NCI-H1048 (cell line): ENCODE results near the gene LRRC46.

Source experiments
- DNase-seq: peaks from one replicate; lab custom pipeline; 2025; lab: John Stamatoyannopoulos, UW

Gene LRRC46

DNA sequence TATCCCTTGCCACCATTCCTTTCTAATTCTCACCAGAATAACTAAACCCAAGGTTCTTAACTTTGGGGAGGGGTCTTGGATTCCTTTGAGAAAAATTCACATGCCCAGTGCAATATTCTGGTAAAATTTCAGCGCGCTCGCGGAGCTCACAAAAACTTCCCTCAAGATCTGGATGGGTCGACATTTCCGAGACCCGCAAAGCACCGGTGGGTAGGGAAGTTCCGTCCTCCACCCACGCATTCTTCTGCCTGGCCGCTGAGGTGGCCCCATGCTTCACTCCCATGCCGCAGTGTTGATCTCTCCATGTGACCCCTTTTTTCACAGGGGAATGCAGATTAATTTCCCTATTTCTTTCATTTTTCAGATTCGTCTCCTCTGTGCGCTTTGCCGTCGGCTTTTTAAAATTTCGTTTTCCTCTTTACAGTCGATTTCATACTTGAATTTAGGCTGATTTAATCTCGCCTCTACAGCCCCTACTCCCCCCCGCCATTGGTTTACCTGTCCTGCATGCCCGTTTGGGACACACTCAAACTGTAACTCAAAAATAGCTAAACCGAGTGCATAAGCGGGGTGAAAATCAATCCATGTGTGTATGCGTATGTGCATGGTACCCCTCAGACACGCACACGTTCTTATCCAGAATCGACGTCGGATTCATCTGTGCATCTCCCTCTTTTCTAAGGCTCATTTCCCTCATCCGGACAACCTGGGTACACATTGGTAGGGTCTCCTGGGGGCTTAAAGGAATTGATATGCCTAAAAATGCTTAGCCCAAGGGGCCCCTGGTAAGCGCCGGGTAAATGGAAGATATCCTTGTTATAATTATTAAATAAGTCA lies 20.9 kb downstream of the LRRC46 start:
- DNase-seq, result no peak

- no peak for DNase-seq
Observed at GRCh38 chr17:47853616-47854015, 22.1 kb downstream of the LRRC46 start.

DNA sequence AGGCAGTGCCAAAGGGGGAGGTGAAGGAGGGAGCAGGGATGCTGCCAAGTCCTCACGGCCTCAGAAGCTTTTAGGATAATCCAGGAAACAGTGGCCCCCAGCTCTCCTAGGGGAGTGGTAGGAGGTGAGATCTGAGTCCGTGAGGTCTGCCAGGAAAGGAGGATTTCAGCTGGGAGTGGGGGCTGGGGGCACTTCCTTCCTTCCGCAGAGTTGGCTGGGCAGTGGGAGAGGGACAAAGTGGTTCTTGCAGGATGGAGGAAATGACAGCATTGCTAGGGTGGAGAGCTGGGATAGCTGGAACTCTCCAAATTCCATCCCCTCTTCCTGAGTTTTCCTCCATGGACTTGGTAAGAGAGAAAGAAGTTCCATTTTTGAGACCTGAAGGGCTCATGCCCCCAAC lies 24.3 kb downstream of the LRRC46 start:
- no peak for DNase-seq

DNA sequence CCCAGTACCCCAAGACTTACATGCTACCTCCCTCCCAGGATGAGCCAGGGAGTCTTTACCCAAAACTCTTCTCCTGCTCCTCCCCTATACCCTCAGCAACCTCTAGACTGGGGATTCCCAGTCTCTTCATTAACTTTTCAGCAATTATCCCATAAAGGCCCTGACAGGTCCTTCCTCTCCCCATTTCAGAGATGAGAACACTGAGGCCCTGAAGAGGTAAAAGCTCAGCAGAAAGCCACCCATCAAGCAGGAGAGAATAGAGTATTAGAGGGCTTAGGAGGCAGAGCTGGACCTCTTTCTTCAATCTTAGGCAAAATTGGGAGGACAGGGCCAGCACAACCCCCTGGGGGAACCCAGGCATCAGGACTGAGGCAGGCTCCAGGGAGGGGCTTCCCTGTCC lies 25.4 kb downstream of the LRRC46 start:
- no peak for DNase-seq

GRCh38 chr17:47857551-47858455 lies 26.3 kb downstream of the LRRC46 start:
- DNase-seq, result no peak

DNA sequence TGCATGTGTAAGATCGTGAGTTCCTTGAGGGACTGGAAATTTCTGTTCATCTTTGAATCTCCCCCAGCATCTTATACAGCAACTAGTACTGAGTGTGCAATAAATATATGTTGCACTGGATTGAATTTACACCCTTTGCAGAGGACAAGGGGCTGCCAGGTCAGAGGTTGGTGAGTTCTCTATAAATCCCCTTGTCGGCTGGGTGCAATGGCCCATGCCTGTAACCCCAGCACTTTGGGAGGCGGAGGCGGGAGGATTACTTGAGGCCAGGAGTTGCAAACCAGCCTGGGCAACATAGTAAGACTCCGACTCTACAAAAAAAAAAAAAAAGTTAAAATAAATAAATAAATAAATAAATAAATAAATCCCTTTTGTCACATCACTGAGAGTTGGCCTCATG lies 28.9 kb downstream of the LRRC46 start:
- DNase-seq, result no peak

- no peak for DNase-seq
Observed at GRCh38 chr17:47862621-47863440, 31.4 kb downstream of the LRRC46 start.

DNA sequence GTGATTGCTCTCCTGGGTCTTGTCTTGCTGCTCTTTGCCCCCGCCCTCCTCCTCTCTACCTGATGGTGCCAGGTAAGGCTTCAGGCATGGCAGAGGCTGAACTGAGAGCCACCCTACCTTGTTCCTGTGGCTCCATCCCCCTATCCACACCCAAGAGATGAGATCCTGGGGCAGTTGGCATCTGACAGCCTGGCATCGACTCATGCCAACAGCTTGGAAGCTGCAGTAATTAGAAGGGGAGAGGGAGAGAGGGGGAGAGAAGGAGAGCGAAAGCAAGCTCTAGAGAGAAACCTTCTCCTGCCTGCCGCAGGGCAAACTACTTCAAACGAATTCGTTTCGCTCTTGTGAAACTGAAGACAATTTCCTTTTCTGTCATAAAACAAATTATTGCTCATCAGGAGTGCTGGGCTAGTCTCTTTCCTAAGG lies 33.3 kb downstream of the LRRC46 start:
- DNase-seq, result no peak

- DNase-seq, result no peak
Observed at GRCh38 chr17:47866941-47867340, 35.5 kb downstream of the LRRC46 start.

DNA sequence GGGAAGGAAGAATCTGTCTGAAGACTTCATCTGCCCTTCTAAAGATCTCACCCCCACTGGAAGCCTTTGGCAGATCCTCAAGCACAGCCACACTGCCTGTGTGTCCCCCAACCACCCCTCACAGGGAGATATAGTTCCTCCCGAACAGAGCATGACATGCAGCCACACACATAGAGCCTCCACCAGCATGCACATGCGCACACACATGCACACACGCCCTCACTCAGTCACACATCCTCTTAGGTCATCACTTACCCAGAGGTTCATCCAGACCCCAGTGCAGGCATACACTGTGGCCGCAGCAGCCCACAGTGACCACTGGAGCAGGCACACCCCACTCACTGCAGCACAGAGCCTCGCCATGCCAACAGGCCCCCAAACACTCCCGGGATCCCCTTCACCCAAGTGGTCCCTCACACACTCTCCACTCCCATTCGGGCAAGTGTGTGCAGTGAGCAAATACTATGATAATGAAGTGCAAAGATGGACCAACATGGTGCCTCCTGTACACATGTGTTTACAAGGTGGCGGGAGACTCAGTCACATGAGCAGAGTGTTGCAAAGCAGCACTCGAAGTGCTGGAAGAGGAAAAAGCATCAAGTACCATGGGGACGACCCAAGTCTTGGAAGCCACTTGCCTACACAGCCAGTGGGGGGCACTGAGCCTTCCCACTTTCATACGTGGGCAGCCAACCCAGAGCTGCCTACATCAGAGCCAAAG lies 36.5 kb downstream of the LRRC46 start:
- no peak for DNase-seq

- DNase-seq, result no peak
Observed at GRCh38 chr17:47869114-47869513, 37.6 kb downstream of the LRRC46 start.

DNA sequence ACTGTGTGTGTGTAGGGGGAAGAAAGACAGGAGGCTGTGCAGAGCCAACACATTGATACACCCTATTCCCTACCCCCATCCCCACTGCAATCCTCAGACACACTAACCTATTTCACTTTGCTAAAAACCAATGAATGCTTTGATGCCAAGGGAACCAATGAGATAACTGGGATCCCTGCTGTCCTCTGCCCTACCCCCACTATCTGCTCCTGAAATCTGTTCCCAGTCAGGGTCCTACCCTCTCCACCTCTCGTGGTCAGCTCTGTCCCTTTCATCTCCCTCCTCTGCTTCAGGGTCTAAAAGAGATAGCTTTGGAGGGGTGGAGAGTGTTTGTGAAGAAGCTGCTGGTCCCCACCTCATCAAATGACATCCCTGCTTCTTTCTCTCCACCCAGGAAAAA lies 38.6 kb downstream of the LRRC46 start:
- no peak for DNase-seq

GRCh38 chr17:47871048-47871447 lies 39.6 kb downstream of the LRRC46 start:
- no peak for DNase-seq

- DNase-seq, result no peak
Observed at GRCh38 chr17:47872019-47872650, 40.7 kb downstream of the LRRC46 start.

DNA sequence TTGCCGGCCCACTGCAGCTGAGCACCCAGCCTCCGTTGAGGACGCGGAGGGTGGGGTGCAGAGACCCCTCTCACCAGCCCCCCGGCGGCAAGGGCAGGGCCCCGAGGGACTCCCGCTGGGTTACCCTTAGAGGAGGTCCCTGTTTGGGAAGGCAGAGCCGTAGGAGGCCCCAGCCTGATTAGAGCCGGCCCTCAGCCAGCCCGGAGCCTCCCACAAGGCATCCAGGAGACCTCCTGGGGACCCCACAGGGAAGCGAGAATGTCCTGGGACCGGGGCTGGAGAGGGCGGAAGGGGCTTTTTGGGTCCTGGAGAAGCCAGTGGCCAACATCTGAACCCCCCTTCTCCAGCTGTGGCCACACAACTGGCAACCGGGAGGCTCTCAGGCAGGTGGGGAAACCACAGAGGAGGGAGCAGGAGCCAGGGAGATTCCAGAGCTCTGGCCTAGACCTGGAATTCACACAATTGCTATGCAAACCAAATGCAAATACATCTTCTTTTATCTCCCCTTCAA lies 41.2 kb downstream of the LRRC46 start:
- DNase-seq, result no peak

- no peak for DNase-seq
Observed at GRCh38 chr17:47873200-47874090, 42.0 kb downstream of the LRRC46 start.

DNA sequence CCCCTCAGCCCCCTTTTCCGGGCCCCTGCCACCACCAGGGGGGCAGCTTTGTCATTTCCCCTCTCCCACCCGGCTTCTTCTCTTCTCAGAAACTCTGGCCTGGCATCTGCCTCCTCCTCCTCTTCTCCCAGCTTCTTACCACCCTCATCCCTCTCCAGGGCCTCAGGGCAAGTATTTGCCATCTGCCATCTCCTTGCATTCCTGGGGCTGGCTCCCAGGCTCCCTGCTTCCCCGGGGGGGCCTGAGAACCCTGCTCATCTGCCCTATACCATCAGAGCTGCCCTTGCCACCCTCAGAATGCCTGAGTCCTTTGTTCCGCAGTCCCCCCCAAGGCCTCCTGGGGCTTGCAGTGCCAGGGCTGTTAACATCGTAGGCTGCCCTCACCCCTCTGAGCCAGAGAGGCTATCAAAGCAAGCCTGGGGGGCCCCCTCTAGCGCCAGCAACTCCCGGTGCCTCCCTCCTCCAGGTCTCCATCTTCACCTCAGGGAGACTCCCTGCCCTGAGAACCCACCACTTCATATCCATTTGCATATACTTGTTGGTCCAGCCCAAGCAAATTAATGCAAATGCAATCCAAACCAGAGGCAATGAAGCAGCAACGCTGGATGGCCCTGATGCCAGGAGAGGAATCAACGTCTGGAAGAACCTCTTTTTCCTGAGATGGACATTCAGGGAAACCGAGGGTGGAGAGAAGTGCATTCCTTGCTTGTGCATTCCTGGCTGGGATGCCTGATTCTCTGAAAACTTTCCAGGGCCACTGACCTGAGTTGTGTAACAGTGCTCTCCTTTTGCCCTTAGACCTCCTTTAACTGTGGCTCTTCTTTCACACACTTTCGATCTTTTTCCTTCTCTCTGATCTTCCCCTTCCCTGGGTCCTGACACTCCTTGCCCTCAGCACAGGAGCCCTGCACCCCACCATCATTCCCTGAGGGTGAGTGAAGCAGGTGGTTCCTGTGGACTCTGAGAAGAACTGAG lies 43.8 kb downstream of the LRRC46 start:
- no peak for DNase-seq

- DNase-seq, result no peak
Observed at GRCh38 chr17:47877368-47878034, 46.0 kb downstream of the LRRC46 start.
